ENCODE measurements around the gene BRD8.

GRCh38 chr5:138186002-138186447, 7.6 kb upstream of the BRD8 start:
- TF ChIP-seq CTCF (IDR thresholded peaks at IDR 0.05) (no peak), MAX (IDR thresholded peaks at IDR 0.05; ENCODE audit: low read depth) (no peak), FOXM1 (IDR thresholded peaks at IDR 0.05; ENCODE audit: low read depth) (no peak), SIN3A (IDR thresholded peaks at IDR 0.05; ENCODE audit: borderline replicate concordance, low read depth, low read length) (no peak), SMC3 (IDR thresholded peaks at IDR 0.05; ENCODE audit: low read depth, low read length) (no peak), TEAD4 (IDR thresholded peaks at IDR 0.05; ENCODE audit: borderline replicate concordance, insufficient read depth) (no peak), MXI1 (IDR thresholded peaks at IDR 0.05; ENCODE audit: low read depth, low read length) (no peak), EP300 (IDR thresholded peaks at IDR 0.05; ENCODE audit: borderline replicate concordance in 1 of 2, low read depth in 1 of 2, low read length in 1 of 2) (no peak), GABPA (IDR thresholded peaks at IDR 0.05; ENCODE audit: low read depth) (no peak), GATA2 (CRISPR knock-in tag; IDR thresholded peaks at IDR 0.05) (no peak), POLR2AphosphoS5 (IDR thresholded peaks at IDR 0.05; ENCODE audit: low read depth, low read length) (no peak), TCF12 (IDR thresholded peaks at IDR 0.05) (no peak)
